HG02981 (cell line): ENCODE results near the gene PPP1R15B.
"Not testable (repeated sequence)": the region's sequence is repeated elsewhere in the genome, so short reads cannot be mapped to it uniquely, and the experiment has no call there.

Experiments
- ATAC-seq: cut with Tn5 transposase; IDR thresholded peaks from one replicate; pipeline ENCODE4 v1.9.1; 2021; ENCODE audit warnings: mild to moderate bottlenecking, moderate library complexity; ENCODE audit not compliant: unreplicated experiment

Gene PPP1R15B

GRCh38 chr1:204422061-204422705 is 10.6 kb upstream of the PPP1R15B start:
- not testable (repeated sequence) for ATAC-seq

GRCh38 chr1:204421441-204421840 is 9.8 kb upstream of the PPP1R15B start:
- no peak for ATAC-seq

GRCh38 chr1:204420039-204421004 is 8.7 kb upstream of the PPP1R15B start:
- ATAC-seq = no peak

- ATAC-seq = no peak
Observed at GRCh38 chr1:204419064-204419403, 7.4 kb upstream of the PPP1R15B start.

- peak; percentile 63 for ATAC-seq
Observed at GRCh38 chr1:204418174-204419063, 6.8 kb upstream of the PPP1R15B start.

- no peak for ATAC-seq
Observed at GRCh38 chr1:204417074-204417997, 5.7 kb upstream of the PPP1R15B start.

GRCh38 chr1:204416589-204417073 is 5.0 kb upstream of the PPP1R15B start:
- ATAC-seq = no peak

GRCh38 chr1:204415351-204415750 is 3.7 kb upstream of the PPP1R15B start:
- no peak for ATAC-seq

- no peak for ATAC-seq
Observed at GRCh38 chr1:204414016-204414415, 2.4 kb upstream of the PPP1R15B start.

GRCh38 chr1:204413170-204413535 is 1.5 kb upstream of the PPP1R15B start:
- no peak for ATAC-seq

- peak; percentile 28 for ATAC-seq
Observed at GRCh38 chr1:204410688-204411450, 748 bp downstream of the PPP1R15B start.

GRCh38 chr1:204409836-204410687 is 1.6 kb downstream of the PPP1R15B start:
- no peak for ATAC-seq

GRCh38 chr1:204409123-204409522 is 2.5 kb downstream of the PPP1R15B start:
- no peak for ATAC-seq

- no peak for ATAC-seq
Observed at GRCh38 chr1:204408602-204409001, 3.0 kb downstream of the PPP1R15B start.

GRCh38 chr1:204408074-204408507 is 3.5 kb downstream of the PPP1R15B start:
- ATAC-seq = no peak

GRCh38 chr1:204407295-204407971 is 4.2 kb downstream of the PPP1R15B start:
- ATAC-seq = no peak

- no peak for ATAC-seq
Observed at GRCh38 chr1:204406621-204407020, 5.0 kb downstream of the PPP1R15B start.

- no peak for ATAC-seq
Observed at GRCh38 chr1:204405988-204406387, 5.6 kb downstream of the PPP1R15B start.
